Transverse colon (tissue), 4 donors: ENCODE measurements around the gene AOAH. TPM values are rescaled to one million over a fixed set of nuclear protein-coding genes. Genes with fewer than 3 reads are reported as not detected.
"Not testable (repeated sequence)": the region's sequence is repeated elsewhere in the genome, so short reads cannot be mapped to it uniquely, and the experiment has no call there.

Source experiments
- DNase-seq: peaks from one replicate; pipeline ENCODE4 v3.0.0-alpha.2; 2019
- H3K27ac ChIP-seq, 4 donors: fragments of 200-600 bp; sonication (generic); 2 replicates each; pipeline ENCODE4 v1.5.1; 2016 to 2018; ENCODE audit warnings: inconsistent platforms in 4 of 4
- H3K27me3 ChIP-seq: fragments of 200-600 bp; sonication (generic); 2 replicates; pipeline ENCODE4 v1.5.1; 2017; ENCODE audit warnings: inconsistent platforms
- H3K36me3 ChIP-seq, 4 donors: fragments of 200-600 bp; sonication (generic); 2 replicates each; pipeline ENCODE4 v1.5.1; 2017 to 2019; ENCODE audit warnings: inconsistent platforms in 4 of 4
- H3K4me1 ChIP-seq, 4 donors: fragments of 200-600 bp; sonication (generic); 2 replicates each; pipeline ENCODE4 v1.5.1; 2017 to 2020; ENCODE audit warnings: inconsistent platforms in 4 of 4
- H3K4me3 ChIP-seq, 4 donors: fragments of 200-600 bp; sonication (generic); 1 replicate in 1 of 4; 2 replicates in 3 of 4; pipeline versions ENCODE4 v1.5.1 to v1.6.1; 2017 to 2019; ENCODE audit warnings: inconsistent platforms in 4 of 4
- H3K9me3 ChIP-seq, 2 donors: fragments of 200-600 bp; sonication (generic); 2 replicates each; pipeline ENCODE4 v1.5.1; 2017 to 2019; ENCODE audit warnings: inconsistent platforms in 2 of 2
- EP300 ChIP-seq: sonication (generic); formaldehyde crosslinking; IDR thresholded peaks from one replicate; pipeline ENCODE4 v1.6.1; 2017; ENCODE audit warnings: antibody characterized with exemption, low read depth
- POLR2A ChIP-seq: fragments of 450-650 bp; IDR thresholded peaks from one replicate; pipeline ENCODE4 v1.6.1; 2016; ENCODE audit warnings: antibody characterized with exemption, mild to moderate bottlenecking, moderate library complexity
- POLR2AphosphoS5 ChIP-seq, 3 donors: sonication (generic); formaldehyde crosslinking; IDR thresholded peaks; one replicate each; pipeline ENCODE4 v1.6.1; 2016; ENCODE audit warnings: antibody characterized with exemption in 3 of 3
- WGBS, 2 donors: methylation state at CpG; one replicate each; pipeline ENCODE4 v1.1.5; 2018; ENCODE audit warnings: low coverage in 1 of 2; 5-methylcytosine and 5-hydroxymethylcytosine counted together
- in situ Hi-C, 4 donors: fragments of 200-750 bp; cut with MboI; loops; one replicate each; pipeline versions ENCODE4 v1.15.0 to v1.15.1; 2017; ENCODE audit warnings: low sequenced_read_pairs in 3 of 4, low pct_ligation_motif_present in 1 of 4, low pct_unique_long_range_greater_than_20kb in 1 of 4
- intact Hi-C: fragments of 100-400 bp; cut with DNase I; formaldehyde crosslinking; loops from one replicate; pipeline ENCODE4 v1.15.1; 2023; ENCODE audit warnings: low total_unique reads
- total RNA-seq, 4 donors: library from RNA; depleted of rRNA; stranded (reverse); fragments of >200 nt; gene quantifications; one replicate each; pipeline ENCODE4 v1.1.0, GENCODE V29; 2016
- TF ChIP-seq, protein P1 (sequence below), 5 experiments: fragments of 200-600 bp in 3 of 5; fragments of 450-650 bp in 2 of 5; sonication (generic) in 3 of 5; IDR thresholded peaks; 1 replicate in 2 of 5; 2 replicates in 3 of 5; pipeline ENCODE4 v1.5.1; 2016 to 2017; ENCODE audit warnings: antibody characterized with exemption in 5 of 5, inconsistent platforms in 3 of 5, mild to moderate bottlenecking in 2 of 5, moderate library complexity in 1 of 5

AOAH gene
- total RNA-seq, 4 donors from 2014 or later: 82.8 to 139 (median 102) TPM

DNA sequence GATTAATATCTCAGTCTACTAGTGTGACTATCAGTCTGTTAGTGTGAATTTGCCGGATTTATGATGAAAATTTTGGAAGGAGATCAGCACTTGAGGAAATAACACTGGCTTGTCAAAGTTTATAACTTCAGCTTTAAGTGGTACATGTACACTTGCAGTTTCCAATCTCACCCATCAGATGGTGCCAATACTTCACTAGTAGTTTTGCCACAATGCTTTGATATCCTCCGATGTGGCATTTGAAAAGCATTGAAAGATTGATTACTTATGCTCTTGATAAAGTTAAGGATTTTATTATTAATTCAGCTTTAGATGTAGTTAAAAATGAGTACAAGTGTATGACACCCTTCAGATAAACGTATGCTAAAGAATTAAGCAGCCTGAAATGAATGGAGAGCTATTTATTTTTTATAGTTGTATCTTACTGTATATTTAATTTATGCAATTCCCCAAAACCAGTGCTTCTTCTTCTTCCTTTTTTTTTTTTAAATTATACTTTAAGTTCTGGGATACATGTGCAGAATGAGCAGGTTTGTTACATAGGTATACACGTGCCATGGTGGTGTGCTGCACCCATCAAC, 236.4 kb downstream of the AOAH start:
- no peak for TF ChIP-seq EP300
- TF ChIP-seq, protein P1, sequence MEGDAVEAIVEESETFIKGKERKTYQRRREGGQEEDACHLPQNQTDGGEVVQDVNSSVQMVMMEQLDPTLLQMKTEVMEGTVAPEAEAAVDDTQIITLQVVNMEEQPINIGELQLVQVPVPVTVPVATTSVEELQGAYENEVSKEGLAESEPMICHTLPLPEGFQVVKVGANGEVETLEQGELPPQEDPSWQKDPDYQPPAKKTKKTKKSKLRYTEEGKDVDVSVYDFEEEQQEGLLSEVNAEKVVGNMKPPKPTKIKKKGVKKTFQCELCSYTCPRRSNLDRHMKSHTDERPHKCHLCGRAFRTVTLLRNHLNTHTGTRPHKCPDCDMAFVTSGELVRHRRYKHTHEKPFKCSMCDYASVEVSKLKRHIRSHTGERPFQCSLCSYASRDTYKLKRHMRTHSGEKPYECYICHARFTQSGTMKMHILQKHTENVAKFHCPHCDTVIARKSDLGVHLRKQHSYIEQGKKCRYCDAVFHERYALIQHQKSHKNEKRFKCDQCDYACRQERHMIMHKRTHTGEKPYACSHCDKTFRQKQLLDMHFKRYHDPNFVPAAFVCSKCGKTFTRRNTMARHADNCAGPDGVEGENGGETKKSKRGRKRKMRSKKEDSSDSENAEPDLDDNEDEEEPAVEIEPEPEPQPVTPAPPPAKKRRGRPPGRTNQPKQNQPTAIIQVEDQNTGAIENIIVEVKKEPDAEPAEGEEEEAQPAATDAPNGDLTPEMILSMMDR (IDR thresholded peaks at IDR 0.05): peak; percentile 51 to 80 (median 66)
- Histone ChIP-seq H3K9me3 (no peaks in the 10 kb centered on the region), H3K4me1 (peaks cover 0 to 3% (median 0%) of the 10 kb centered on the region in 4 donors), H3K36me3 (no peaks in the 10 kb centered on the region), H3K27ac (no peak overlapping the region), H3K27me3 (no peaks in the 10 kb centered on the region), H3K4me3 (no peak overlapping the region)
- in situ Hi-C loops (loop anchor here (5.0 to 25.0 kb wide), 5 partner anchors 177 to 699 kb away; no protein-coding TSS in a partner anchor), intact Hi-C loops (no loop called here)
- 21 to 31% methylated on average over 4 of the region's 4 CpGs for WGBS, 2 donors
- no peak for DNase-seq

DNA sequence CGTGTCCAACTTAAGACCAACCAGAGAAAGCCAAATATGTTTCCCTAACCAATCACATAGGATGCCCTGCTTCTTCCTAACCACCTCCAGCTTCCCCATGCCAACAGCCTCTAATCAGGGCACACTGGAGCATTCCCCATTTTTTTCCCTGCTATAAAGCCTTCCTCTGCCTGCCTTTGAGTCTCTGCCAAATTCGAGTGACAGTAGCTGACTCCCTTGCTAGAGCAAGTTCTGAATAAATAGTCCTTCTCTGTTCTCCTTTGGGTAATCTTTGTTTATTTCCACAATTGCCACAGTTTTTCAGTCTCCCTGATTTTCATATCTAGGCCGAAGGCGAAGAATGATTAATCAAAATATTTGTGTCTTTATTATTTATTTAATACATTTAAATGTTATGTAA, 238.0 kb downstream of the AOAH start:
- Histone ChIP-seq H3K4me3 (no peak overlapping the region), H3K27me3 (no peaks in the 10 kb centered on the region), H3K9me3 (no peaks in the 10 kb centered on the region), H3K36me3 (no peaks in the 10 kb centered on the region), H3K4me1 (peaks cover 0 to 3% (median 0%) of the 10 kb centered on the region in 4 donors), H3K27ac (no peak overlapping the region)
- in situ Hi-C loops: loop anchor here (5.0 to 25.0 kb wide), 5 partner anchors 178 to 701 kb away; no protein-coding TSS in a partner anchor
- TF ChIP-seq POLR2A: no peak
- TF ChIP-seq, protein P1 (IDR thresholded peaks at IDR 0.05): no peak
- intact Hi-C loops: no loop called here
- 33 to 65% methylated on average over 3 to 4 of the region's 4 CpGs for WGBS, 2 donors
- DNase-seq: no peak

DNA sequence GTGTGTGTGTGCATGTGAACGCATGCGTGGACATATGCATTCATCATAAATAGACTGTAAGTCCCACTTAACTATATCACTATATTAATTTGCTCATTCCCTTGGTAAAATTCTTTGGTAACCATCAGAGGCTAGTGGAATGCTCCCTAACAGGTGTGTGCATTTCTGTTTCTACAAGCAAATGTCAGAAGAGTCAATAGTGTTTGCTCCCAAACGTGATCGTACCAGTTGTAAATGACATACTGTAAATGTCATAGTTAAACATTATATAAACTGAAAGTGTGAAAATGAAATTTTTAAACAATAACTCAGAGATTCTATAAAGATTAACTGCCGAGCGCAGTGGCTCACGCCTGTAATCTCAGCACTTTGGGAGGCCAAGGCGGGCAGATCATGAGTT, 240.0 kb downstream of the AOAH start:
- H3K36me3 ChIP-seq: no peaks in the 10 kb centered on the region
- intact Hi-C loops: no loop called here
- no peak for TF ChIP-seq POLR2AphosphoS5 (IDR thresholded peaks at IDR 0.05)
- no peak for TF ChIP-seq EP300
- TF ChIP-seq, protein P1 (IDR thresholded peaks at IDR 0.05): no peak
- no peak for TF ChIP-seq POLR2A
- H3K4me3 ChIP-seq: no peak overlapping the region
- DNase-seq: no peak
- no peaks in the 10 kb centered on the region for H3K27me3 ChIP-seq
- WGBS, 2 donors: 34 to 42% methylated on average over 7 to 8 of the region's 8 CpGs
- no peaks in the 10 kb centered on the region for H3K9me3 ChIP-seq
- peaks cover 0 to 3% (median 0%) of the 10 kb centered on the region in 4 donors for H3K4me1 ChIP-seq
- in situ Hi-C loops: loop anchor here (10.0 to 25.0 kb wide), 4 partner anchors 181 to 703 kb away; no protein-coding TSS in a partner anchor
- H3K27ac ChIP-seq: no peak overlapping the region

DNA sequence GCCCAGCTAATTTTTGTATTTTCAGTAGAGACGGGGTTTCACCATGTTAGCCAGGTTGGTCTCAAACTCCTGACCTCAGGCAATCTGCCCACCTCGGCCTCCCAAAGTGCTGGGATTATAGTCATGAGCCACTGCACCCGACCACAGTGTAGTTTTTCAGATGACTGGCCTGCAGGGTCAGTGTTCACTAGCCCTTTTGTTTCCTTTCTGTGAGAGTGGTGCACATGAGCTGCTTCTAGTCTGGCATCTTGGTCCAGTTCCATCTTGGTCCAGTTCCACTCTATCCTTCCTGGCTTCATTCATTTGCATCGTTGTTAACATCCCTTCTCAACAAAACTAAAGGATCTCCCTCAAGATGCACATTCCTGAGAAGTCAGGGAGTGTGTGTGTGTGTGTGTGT, 240.4 kb downstream of the AOAH start:
- H3K4me3 ChIP-seq, H3K4me1 ChIP-seq, H3K27ac ChIP-seq, intact Hi-C loops, H3K27me3 ChIP-seq, H3K36me3 ChIP-seq, DNase-seq, H3K9me3 ChIP-seq: not testable (repeated sequence)
- in situ Hi-C loops: loop anchor here (10.0 to 25.0 kb wide), 4 partner anchors 181 to 703 kb away; no protein-coding TSS in a partner anchor
- WGBS, 2 donors: 64 to 80% methylated on average over 1 to 4 of the region's 4 CpGs

DNA sequence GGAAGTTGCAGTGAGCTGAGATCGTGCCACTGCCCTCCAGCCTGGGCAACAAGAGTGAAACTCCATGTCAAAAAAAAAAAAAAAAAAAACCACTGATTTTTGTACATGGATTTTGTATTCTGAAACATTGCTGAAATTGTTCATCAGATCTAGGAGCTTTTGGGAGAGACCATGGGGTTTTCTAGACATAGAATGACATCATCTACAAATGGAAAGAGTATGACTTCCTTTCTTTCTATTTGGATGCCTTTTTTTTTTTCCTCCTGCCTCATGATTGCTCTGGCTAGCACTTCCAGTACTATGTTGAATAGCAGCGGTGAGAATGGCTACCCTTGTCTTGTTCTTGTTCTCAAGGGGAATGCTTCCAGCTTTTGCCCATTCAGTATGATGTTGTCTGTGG, 245.5 kb downstream of the AOAH start:
- H3K27ac ChIP-seq: no peak overlapping the region
- no peaks in the 10 kb centered on the region for H3K4me1 ChIP-seq
- 88 to 100% methylated on average over 1 to 2 of the region's 2 CpGs for WGBS, 2 donors
- intact Hi-C loops (no loop called here), in situ Hi-C loops (loop anchor here in 3 of 4 donors (10.0 to 25.0 kb wide), 2 partner anchors 709 to 716 kb away; no protein-coding TSS in a partner anchor)
- no peaks in the 10 kb centered on the region for H3K36me3 ChIP-seq
- no peak overlapping the region for H3K4me3 ChIP-seq
- H3K27me3 ChIP-seq: no peaks in the 10 kb centered on the region
- TF ChIP-seq, protein P1 (IDR thresholded peaks at IDR 0.05): no peak
- no peaks in the 10 kb centered on the region for H3K9me3 ChIP-seq
- no peak for DNase-seq
